ENCODE data around the gene ANO5. TPM values are rescaled to one million over a fixed set of nuclear protein-coding genes. Genes with fewer than 3 reads are reported as not detected.
A peak's percentile ranks its signal among the peaks of the same experiment; 100 is the strongest.

ANO5 gene, protein sequence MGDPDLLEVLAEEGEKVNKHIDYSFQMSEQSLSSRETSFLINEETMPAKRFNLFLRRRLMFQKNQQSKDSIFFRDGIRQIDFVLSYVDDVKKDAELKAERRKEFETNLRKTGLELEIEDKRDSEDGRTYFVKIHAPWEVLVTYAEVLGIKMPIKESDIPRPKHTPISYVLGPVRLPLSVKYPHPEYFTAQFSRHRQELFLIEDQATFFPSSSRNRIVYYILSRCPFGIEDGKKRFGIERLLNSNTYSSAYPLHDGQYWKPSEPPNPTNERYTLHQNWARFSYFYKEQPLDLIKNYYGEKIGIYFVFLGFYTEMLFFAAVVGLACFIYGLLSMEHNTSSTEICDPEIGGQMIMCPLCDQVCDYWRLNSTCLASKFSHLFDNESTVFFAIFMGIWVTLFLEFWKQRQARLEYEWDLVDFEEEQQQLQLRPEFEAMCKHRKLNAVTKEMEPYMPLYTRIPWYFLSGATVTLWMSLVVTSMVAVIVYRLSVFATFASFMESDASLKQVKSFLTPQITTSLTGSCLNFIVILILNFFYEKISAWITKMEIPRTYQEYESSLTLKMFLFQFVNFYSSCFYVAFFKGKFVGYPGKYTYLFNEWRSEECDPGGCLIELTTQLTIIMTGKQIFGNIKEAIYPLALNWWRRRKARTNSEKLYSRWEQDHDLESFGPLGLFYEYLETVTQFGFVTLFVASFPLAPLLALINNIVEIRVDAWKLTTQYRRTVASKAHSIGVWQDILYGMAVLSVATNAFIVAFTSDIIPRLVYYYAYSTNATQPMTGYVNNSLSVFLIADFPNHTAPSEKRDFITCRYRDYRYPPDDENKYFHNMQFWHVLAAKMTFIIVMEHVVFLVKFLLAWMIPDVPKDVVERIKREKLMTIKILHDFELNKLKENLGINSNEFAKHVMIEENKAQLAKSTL
- total RNA-seq: 26.8 TPM

GRCh38 chr11:22192642-22193347, at the start of gene ANO5:
TSS of gene ANO5 (plus strand) at chr11:22193085. CDS start at chr11:22193493, 408 bp downstream.
- peak; percentile 66 for DNase-seq

DNA sequence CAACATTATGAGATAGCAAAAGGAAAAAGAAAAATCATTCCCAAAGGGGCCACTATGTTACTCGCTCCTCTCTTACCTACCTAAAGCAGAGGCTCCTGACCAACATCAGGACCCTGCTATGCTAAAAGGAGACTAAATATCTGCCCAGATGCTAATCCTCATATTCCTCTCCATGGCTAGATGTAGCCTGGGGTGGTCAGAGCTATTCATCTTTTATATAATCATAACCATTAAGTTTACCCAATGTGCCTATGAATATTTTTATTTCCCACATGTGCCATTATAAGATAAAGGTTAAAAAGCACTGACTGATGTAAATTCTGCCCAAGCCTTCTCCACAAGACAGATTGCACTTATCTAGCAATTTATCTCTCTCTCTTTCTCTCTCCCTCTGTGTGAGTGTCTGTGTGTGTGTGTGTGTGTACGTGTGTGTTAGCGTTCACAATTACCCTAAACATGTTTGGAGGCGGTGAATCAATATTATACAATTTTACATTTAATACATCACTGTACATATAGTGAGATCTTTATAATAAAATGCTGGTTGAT, 41.2 kb upstream of the ANO5 start:
- no peak for DNase-seq

DNA sequence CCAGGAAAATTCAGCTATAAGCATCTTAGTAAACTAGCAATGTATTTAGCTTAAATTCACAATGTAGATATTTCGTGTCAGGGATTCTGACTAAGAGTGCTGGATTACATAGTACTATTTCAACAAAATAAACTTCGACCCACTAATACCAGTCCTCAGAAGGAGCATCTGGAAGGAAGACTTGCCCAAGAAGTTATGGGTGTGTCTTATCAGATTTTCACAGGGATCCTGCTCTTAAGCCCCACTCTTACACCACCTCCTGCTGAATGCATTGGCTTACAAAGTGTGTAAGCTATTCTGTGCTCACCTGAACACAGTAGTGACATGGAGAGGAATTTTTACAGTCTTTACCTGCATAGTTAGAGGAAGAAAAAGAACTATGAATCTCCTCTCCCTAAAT, 35.4 kb upstream of the ANO5 start:
- DNase-seq: no peak

- DNase-seq: no peak
Observed at GRCh38 chr11:22161489-22161888, 31.4 kb upstream of the ANO5 start.

GRCh38 chr11:22162756-22163155, 30.1 kb upstream of the ANO5 start:
- no peak for DNase-seq

- DNase-seq: peak; percentile 55
Observed at GRCh38 chr11:22163394-22163797, 29.5 kb upstream of the ANO5 start.

DNA sequence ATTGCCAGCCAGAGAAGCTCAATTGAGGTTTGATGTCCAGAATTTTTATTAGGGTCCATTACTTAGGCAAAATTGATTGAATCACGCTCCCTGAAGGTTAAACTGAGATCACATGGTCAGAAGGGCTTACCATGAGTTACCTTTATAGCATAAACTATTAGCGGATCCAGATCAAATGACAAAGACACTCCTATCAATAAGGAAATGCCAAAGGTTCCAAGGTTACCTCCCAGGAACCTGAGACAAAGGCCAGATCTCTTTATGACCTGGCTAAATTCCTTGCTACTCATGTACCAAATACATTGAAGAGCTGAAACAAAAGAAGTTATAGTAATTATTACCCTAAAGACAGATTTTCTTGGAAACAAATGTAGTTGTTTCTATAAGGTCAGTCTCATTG, 27.8 kb upstream of the ANO5 start:
- DNase-seq: no peak

GRCh38 chr11:22165759-22166513, 26.9 kb upstream of the ANO5 start:
- no peak for DNase-seq

GRCh38 chr11:22169833-22170232, 23.1 kb upstream of the ANO5 start:
- DNase-seq: no peak

DNA sequence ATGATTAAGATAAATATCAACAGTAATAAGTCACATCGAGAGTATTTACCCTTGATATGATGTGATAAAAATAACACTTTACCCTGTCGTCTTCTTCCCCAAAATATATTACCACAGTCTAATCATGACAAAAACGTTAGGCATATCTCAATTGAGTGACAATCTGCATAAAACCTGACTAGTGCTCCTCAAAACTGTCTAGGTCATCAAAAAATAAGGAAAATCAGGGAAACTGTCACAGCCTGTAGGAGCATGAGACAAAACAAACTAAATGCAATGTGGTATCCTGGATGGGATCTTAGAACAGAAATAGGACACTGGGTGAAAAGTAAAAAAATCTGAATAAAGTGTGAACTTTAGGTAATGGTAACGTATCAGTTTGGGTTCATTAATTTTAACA, 19.4 kb upstream of the ANO5 start:
- DNase-seq: no peak

DNA sequence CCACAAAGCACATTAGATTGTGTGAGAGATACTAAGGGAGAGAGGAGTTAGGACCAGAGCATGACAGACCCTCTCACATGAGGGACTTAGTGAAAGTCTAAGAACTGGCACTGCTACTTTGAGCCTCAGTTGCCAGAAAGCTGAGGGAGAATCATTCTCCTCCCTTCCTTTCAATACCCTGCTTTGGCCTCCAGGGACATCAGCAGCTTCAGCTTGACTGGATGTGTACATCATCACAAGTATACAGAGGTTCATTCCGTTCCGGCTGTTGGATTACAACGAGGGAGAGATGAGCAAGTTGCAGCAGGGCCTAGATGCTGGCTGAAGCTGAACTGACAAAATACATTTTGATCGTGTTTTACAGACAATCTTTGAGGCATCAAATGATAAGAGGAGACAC, 15.7 kb upstream of the ANO5 start:
- DNase-seq: no peak

DNA sequence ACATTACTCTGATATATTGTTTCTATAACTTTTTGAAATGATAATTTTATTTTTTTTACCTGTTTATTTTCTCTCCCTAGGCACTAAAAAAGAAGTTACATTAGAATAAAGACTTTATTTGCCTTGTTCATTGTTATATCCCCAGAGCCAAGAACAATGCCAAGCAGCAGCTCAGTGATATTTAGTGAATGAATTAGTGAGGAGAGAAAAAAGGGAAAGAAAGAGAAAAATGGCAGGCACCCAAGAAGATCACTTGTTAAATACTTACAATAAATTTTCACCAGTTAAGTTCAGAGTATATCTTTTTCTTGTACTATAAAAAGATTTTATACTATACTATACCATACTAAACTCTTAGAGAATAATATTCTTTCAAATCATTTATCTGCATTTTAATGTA, 13.3 kb upstream of the ANO5 start:
- DNase-seq: no peak

DNA sequence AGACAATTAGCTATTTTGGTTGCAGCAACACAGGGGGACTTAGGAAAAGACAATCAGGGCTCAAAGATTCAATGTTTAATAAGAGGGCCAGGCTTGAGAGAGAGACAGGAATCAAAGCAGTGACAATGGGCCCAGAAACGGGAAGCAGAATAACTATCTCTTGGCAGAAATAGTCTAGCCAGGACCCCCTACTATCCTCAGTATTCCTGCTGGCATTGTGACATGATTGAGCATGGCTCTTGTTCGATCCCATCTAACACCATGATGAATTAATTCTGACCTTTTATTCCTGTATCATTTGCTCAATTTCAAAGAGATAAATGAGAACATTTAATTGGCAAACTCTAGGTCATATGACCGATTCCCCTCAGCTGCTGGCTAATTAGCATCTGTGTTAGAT, 12.8 kb upstream of the ANO5 start:
- no peak for DNase-seq

DNA sequence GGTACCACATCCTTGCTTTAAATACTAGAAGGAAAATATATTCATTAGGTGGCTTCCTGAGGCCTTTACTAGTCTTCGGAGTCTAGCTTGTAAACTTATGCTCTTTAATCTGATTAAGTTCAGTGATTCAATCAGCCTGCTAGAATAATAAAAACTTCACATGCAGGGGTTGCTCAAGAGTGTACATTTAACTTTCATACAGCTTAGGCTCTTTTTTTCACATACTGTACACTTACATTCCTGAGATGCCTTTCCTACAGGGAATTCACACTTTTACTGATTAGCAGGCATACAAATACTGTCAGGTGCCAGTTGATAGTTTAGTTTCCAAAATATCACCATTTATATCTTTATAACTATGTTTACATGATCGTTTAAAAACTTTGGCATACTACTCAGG, 3.2 kb upstream of the ANO5 start:
- DNase-seq: no peak

GRCh38 chr11:22190827-22191463, 1.9 kb upstream of the ANO5 start:
- no peak for DNase-seq

DNA sequence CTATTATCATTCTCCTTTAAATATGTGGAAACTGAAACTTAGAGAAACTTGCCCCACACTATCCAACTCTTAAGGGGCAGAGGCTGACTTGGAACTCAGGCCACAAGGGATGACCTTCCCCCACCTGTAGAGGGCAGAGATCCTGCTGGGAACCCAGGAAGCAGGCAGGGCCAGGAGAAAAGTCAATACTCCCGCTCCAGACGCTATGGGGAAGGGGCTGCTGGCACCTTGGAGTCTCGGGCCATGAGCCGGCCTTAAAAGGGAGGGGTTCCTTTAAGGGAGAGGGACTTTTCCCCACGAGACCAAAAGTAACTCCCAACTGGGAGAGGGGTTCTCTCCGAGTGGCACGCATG, 620 bp upstream of the ANO5 start:
- no peak for DNase-seq

DNA sequence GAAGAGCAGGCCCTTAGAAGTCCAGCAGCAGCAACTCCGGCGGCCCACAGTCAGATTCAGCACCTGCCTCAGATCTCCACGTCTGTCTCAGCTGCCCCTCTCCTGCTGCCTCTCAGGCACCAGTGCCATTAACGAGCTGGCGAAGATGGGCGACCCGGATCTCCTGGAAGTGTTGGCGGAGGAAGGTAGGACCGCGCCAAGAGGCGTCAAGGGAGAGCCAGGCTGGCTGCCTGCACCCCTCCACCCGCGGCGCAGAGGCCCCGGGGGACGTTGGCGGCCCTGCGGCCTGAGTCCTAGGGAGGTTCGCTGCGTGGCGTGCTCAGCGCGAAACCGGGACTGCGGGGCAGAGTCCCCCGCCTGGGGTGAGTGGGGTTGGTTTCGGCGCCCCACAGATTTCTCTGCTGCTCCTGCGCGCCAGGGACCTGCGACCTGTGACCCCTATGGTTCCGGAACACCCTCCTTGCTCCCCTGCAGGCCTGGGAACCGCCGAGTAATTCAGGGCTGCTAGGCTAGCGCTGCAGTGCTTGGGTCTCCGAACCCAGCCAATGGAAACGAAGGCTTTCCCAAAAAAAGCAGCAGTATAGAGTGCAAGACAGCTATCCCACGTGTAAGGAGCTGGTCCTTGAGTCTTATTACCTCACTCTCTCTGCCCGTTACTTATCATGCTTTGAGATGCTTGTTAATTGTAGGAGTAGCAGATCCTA, 615 bp downstream of the ANO5 start:
- peak; percentile 43 for DNase-seq

GRCh38 chr11:22194306-22194705, 1.4 kb downstream of the ANO5 start:
- DNase-seq: no peak

- DNase-seq: no peak
Observed at GRCh38 chr11:22194907-22195306, 2.0 kb downstream of the ANO5 start.

DNA sequence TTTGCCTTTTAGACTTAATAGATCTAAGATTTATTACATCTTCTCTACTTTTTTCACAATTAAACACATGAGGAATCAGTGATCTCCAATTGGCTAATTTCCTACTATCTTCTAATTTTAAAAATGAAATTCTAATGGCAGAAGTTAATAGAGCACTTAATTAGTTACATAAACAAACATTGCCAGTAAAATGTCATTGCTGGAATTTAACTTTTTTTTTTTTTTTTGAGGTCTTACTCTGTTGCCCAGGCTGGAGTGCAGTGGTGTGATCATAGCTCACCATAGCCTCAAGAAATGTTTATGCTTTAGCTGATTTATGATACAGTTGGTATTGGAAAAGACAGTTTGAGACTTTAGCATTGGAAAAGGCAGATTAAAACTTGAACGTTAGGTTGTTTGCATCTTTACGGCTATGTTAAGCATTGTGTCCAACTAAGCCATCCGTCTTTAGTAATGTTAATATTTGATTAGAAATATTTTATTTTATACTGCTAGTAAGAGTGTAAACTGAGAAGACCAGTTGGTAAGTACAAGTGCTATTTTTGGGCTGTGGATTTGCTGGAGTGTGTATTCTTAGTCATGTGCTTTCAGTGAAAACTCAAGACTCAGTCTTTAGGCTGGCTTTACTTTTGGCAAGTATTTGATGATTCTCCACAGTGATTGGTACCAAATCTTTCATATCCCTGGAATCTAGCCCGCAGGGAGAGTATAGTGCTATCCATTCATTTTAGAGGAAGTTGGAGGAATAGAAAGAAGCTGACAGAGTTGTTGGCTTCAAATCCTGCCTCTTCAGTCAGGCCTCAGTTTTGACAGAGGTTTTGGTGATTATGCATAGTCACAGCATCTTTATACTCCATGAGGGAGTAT, 4.5 kb downstream of the ANO5 start:
- no peak for DNase-seq

All from occipital lobe (tissue), 2 donors.